ENCODE data around the gene UGGT2. TPM values are rescaled to one million over a fixed set of nuclear protein-coding genes. Genes with fewer than 3 reads are reported as not detected.

UGGT2 gene
- total and polyA plus RNA-seq, 2 of the 13 experiments (the other 11 are each of a cell fraction or from before 2014, with no cell fraction given), result 13.2 to 27.1 TPM

- H3K27me3 ChIP-seq (ENCODE audit: control insufficient read depth in 1 of 2, insufficient read depth in 2 of 2, low read length in 2 of 2), result no peaks in the 10 kb centered on the region
- in situ Hi-C loops (cut with HindIII; ENCODE audit: extremely low pct_ligation_motif_present, low pct_unique_long_range_greater_than_20kb) (loop anchor here (10.0 to 25.0 kb wide), 2 partner anchors 204 to 941 kb away; no protein-coding TSS in a partner anchor), intact Hi-C loops (cut with micrococcal nuclease; ENCODE audit: unreplicated experiment) (loop anchor here (1.0 to 2.0 kb wide), 5 partner anchors 55 to 946 kb away; no protein-coding TSS in a partner anchor)
- peaks cover 16% of the 10 kb centered on the region for H3K4me1 ChIP-seq (ENCODE audit: insufficient read depth, low read length)
- BruUV-seq (replicated peaks), result no TSS peak
- no peaks in the 10 kb centered on the region for H3K79me2 ChIP-seq (ENCODE audit: insufficient read depth, low read length)
- peaks cover 2 to 6% of the 10 kb centered on the region in 2 experiments; a peak in 1 of 5 replicates for H3K36me3 ChIP-seq (replicated peaks in 1 of 2; ENCODE audit: control insufficient read depth in 1 of 2, insufficient read depth in 2 of 2, low read length in 2 of 2)
- H3K4me3 ChIP-seq (replicated peaks in 1 of 3; ENCODE audit: insufficient read depth in 1 of 3, low read depth in 2 of 3, low read length in 3 of 3), result no peak overlapping the region
- 40% methylated on average over 2 of the region's 2 CpGs for WGBS (ENCODE audit: low lambda C conversion rate)
- H3K27ac ChIP-seq (ENCODE audit: extremely low read length, insufficient read depth, low read length), result no peak overlapping the region
- ChIA-PET POLR2A (no interaction called here), CTCF (ENCODE audit: low intra/inter-chr PET ratio, low total read pairs) (interaction anchor here (1.2 to 2.1 kb wide), 6 partner anchors 55 to 947 kb away, joined by 3 to 18 read pairs (median 8); no protein-coding TSS in a partner anchor)
- ATAC-seq, result peak; percentile 89
- peak; percentile 56 for FAIRE-seq
- DNase-seq (ENCODE audit: low spot score), result peak; percentile 59
- no peak overlapping the region for H3K9ac ChIP-seq (ENCODE audit: insufficient read depth, low read depth, low read length)
- H3K9me3 ChIP-seq (ENCODE audit: low read length), result no peaks in the 10 kb centered on the region
- H3K4me2 ChIP-seq (ENCODE audit: low read depth, low read length), result no peak overlapping the region
- no peak overlapping the region for H2AFZ ChIP-seq (ENCODE audit: low read length)
- H4K20me1 ChIP-seq (ENCODE audit: insufficient read depth, low read length), result no peaks in the 10 kb centered on the region; the same call in 1 of the 2 replicates
- no peak for TF ChIP-seq NCOA1 (CRISPR knock-in tag; IDR thresholded peaks at IDR 0.05)
- no peak for TF ChIP-seq ZKSCAN8 (CRISPR knock-in tag; IDR thresholded peaks at IDR 0.05; ENCODE audit: borderline replicate concordance)
- no peak for TF ChIP-seq NFIB (CRISPR knock-in tag; IDR thresholded peaks at IDR 0.05; ENCODE audit: borderline replicate concordance)
- no peak for TF ChIP-seq ZNF7 (CRISPR knock-in tag; IDR thresholded peaks at IDR 0.05)
- no peak for TF ChIP-seq PLRG1 (conservative IDR thresholded peaks at IDR 0.05)
- TF ChIP-seq ZSCAN29 (CRISPR knock-in tag; conservative IDR thresholded peaks at IDR 0.05), result no peak
- no peak for TF ChIP-seq TBX2 (CRISPR knock-in tag; IDR thresholded peaks at IDR 0.05; ENCODE audit: borderline replicate concordance)
- TF ChIP-seq SMAD9 (CRISPR knock-in tag; IDR thresholded peaks at IDR 0.05), result no peak
- TF ChIP-seq, protein P1, sequence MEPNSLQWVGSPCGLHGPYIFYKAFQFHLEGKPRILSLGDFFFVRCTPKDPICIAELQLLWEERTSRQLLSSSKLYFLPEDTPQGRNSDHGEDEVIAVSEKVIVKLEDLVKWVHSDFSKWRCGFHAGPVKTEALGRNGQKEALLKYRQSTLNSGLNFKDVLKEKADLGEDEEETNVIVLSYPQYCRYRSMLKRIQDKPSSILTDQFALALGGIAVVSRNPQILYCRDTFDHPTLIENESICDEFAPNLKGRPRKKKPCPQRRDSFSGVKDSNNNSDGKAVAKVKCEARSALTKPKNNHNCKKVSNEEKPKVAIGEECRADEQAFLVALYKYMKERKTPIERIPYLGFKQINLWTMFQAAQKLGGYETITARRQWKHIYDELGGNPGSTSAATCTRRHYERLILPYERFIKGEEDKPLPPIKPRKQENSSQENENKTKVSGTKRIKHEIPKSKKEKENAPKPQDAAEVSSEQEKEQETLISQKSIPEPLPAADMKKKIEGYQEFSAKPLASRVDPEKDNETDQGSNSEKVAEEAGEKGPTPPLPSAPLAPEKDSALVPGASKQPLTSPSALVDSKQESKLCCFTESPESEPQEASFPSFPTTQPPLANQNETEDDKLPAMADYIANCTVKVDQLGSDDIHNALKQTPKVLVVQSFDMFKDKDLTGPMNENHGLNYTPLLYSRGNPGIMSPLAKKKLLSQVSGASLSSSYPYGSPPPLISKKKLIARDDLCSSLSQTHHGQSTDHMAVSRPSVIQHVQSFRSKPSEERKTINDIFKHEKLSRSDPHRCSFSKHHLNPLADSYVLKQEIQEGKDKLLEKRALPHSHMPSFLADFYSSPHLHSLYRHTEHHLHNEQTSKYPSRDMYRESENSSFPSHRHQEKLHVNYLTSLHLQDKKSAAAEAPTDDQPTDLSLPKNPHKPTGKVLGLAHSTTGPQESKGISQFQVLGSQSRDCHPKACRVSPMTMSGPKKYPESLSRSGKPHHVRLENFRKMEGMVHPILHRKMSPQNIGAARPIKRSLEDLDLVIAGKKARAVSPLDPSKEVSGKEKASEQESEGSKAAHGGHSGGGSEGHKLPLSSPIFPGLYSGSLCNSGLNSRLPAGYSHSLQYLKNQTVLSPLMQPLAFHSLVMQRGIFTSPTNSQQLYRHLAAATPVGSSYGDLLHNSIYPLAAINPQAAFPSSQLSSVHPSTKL (CRISPR knock-in tag; IDR thresholded peaks at IDR 0.05), result peak; percentile 76; the same call in 1 of the 2 replicates
- TF ChIP-seq ZNF44 (CRISPR knock-in tag; IDR thresholded peaks at IDR 0.05), result no peak
- TF ChIP-seq AGO1 (IDR thresholded peaks at IDR 0.05; ENCODE audit: low read depth, low read length, poor library complexity, severe bottlenecking), result no peak
- no peak for TF ChIP-seq CEBPZ (IDR thresholded peaks at IDR 0.05; ENCODE audit: low read length)
- TF ChIP-seq, protein P2, sequence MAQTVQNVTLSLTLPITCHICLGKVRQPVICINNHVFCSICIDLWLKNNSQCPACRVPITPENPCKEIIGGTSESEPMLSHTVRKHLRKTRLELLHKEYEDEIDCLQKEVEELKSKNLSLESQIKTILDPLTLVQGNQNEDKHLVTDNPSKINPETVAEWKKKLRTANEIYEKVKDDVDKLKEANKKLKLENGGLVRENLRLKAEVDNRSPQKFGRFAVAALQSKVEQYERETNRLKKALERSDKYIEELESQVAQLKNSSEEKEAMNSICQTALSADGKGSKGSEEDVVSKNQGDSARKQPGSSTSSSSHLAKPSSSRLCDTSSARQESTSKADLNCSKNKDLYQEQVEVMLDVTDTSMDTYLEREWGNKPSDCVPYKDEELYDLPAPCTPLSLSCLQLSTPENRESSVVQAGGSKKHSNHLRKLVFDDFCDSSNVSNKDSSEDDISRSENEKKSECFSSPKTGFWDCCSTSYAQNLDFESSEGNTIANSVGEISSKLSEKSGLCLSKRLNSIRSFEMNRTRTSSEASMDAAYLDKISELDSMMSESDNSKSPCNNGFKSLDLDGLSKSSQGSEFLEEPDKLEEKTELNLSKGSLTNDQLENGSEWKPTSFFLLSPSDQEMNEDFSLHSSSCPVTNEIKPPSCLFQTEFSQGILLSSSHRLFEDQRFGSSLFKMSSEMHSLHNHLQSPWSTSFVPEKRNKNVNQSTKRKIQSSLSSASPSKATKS (CRISPR knock-in tag; IDR thresholded peaks at IDR 0.05), result no peak
- TF ChIP-seq ATAD3A (CRISPR knock-in tag; IDR thresholded peaks at IDR 0.05), result no peak
- TF ChIP-seq MATR3 (CRISPR knock-in tag; IDR thresholded peaks at IDR 0.05), result no peak
- TF ChIP-seq MED1 (CRISPR knock-in tag; IDR thresholded peaks at IDR 0.05), result 0 out of 2 replicates have a peak, but pooled peaks have one; percentile 26
- TF ChIP-seq ZNF644 (CRISPR knock-in tag; IDR thresholded peaks at IDR 0.05; ENCODE audit: low read depth), result 0 out of 2 replicates have a peak, but pooled peaks have one; percentile 15
Measured at GRCh38 chr13:96020931-96021330, 32.3 kb downstream of the UGGT2 start.
